ENCODE results near the gene PLXNA4. TPM values are rescaled to one million over a fixed set of nuclear protein-coding genes. Genes with fewer than 3 reads are reported as not detected.

PLXNA4 gene
- total RNA-seq, 4 donors from 2014 or later: 0.31 to 0.66 (median 0.43) TPM

DNA sequence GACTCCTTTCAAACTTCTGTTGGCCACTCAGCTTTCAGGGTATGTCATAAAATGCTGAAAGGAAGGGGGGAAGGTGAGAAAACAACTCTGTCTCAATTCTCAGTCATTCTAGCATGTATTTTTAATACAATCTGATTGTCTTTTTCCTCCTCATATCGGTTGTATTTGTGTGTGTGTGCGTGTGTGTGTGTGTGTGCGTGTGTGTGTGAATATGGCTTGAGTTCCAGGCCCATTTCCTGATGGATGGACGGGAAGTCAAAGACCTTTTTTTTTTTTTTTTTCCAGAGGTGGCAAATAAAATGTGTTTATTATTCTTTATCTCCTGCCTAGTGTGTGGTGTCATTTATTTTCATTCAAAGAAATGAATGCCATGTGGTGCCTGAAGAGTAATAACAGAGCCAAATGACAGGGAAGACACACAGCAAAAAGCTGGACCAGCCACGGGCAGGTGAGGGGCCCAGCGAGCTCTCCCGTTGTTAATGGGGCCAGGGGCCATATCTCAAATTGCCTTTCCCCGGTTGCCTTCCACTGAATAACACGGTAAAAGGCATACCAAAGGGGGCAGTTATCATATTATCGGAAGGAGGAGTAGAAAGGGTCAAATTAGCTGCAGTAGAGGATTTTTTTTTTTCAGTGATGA lies 3.1 kb upstream of the PLXNA4 start:
- no peak for ATAC-seq
- Histone ChIP-seq H3K27me3 (peaks cover 5 to 14% (median 5%) of the 10 kb centered on the region in 3 donors), H3K4me1 (peaks cover 7 to 25% of the 10 kb centered on the region in 2 donors), H3K4me3 (no peak overlapping the region), H3K27ac (no peak overlapping the region), H3K9me3 (no peaks in the 10 kb centered on the region), H3K36me3 (no peaks in the 10 kb centered on the region)
- no peak for DNase-seq
- intact Hi-C loops (cut with DNase I; ENCODE audit: low total_unique reads): loop anchor here (5.0 kb wide), 1 partner anchor 187 kb away; no protein-coding TSS in a partner anchor
- in situ Hi-C loops (cut with MboI; ENCODE audit: low sequenced_read_pairs in 4 of 4): loop anchor here (5.0 to 25.0 kb wide), 6 partner anchors 255 to 892 kb away; no protein-coding TSS in a partner anchor
- TF ChIP-seq, protein P1, sequence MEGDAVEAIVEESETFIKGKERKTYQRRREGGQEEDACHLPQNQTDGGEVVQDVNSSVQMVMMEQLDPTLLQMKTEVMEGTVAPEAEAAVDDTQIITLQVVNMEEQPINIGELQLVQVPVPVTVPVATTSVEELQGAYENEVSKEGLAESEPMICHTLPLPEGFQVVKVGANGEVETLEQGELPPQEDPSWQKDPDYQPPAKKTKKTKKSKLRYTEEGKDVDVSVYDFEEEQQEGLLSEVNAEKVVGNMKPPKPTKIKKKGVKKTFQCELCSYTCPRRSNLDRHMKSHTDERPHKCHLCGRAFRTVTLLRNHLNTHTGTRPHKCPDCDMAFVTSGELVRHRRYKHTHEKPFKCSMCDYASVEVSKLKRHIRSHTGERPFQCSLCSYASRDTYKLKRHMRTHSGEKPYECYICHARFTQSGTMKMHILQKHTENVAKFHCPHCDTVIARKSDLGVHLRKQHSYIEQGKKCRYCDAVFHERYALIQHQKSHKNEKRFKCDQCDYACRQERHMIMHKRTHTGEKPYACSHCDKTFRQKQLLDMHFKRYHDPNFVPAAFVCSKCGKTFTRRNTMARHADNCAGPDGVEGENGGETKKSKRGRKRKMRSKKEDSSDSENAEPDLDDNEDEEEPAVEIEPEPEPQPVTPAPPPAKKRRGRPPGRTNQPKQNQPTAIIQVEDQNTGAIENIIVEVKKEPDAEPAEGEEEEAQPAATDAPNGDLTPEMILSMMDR (IDR thresholded peaks at IDR 0.05 in 4 of 5, conservative IDR thresholded peaks at IDR 0.05 in 1 of 5): no peak
- TF ChIP-seq POLR2A (IDR thresholded peaks at IDR 0.05): no peak

- Histone ChIP-seq H3K27me3 (peaks cover 6 to 20% (median 10%) of the 10 kb centered on the region in 3 donors), H3K4me1 (peaks cover 7 to 25% of the 10 kb centered on the region in 2 donors), H3K4me3 (no peak overlapping the region), H3K9me3 (no peaks in the 10 kb centered on the region), H3K36me3 (no peaks in the 10 kb centered on the region), H3K27ac (no peak overlapping the region)
- ATAC-seq (no peak), DNase-seq (no peak)
- TF ChIP-seq, protein P1 (IDR thresholded peaks at IDR 0.05 in 4 of 5, conservative IDR thresholded peaks at IDR 0.05 in 1 of 5): no peak
- no peak for TF ChIP-seq POLR2A (IDR thresholded peaks at IDR 0.05)
- in situ Hi-C loops (cut with MboI; ENCODE audit: low sequenced_read_pairs in 4 of 4) (loop anchor here (5.0 to 25.0 kb wide), 6 partner anchors 254 to 892 kb away; no protein-coding TSS in a partner anchor), intact Hi-C loops (cut with DNase I; ENCODE audit: low total_unique reads) (loop anchor here (5.0 kb wide), 1 partner anchor 187 kb away; no protein-coding TSS in a partner anchor)
Observed at GRCh38 chr7:132578826-132579225, 2.6 kb upstream of the PLXNA4 start.

DNA sequence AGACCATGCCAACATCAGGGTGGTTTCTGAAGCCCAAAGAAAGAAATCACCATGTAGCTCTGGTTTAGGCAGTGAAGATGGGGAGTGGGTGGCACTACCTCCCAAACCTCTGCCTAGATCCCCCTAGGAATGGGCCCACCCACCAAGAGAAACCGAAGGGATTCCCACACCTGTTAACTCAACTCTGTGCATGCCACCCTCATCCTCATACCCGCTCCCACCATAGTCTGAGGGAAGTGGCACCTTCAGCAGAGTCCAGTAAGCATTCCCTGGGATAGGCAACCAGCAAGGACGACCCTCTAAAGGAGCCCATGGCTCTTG lies 1.7 kb upstream of the PLXNA4 start:
- TF ChIP-seq, protein P1 (IDR thresholded peaks at IDR 0.05 in 4 of 5, conservative IDR thresholded peaks at IDR 0.05 in 1 of 5): no peak
- no peak for TF ChIP-seq POLR2A (IDR thresholded peaks at IDR 0.05)
- peaks cover 14 to 26% (median 16%) of the 10 kb centered on the region in 3 donors for H3K27me3 ChIP-seq
- H3K9me3 ChIP-seq: no peaks in the 10 kb centered on the region
- no peak overlapping the region for H3K27ac ChIP-seq
- DNase-seq (no peak), ATAC-seq (no peak)
- no peaks in the 10 kb centered on the region for H3K36me3 ChIP-seq
- H3K4me1 ChIP-seq: peaks cover 7 to 25% of the 10 kb centered on the region in 2 donors
- no peak overlapping the region for H3K4me3 ChIP-seq
- intact Hi-C loops (cut with DNase I; ENCODE audit: low total_unique reads): loop anchor here (5.0 kb wide), 1 partner anchor 186 kb away; no protein-coding TSS in a partner anchor
- in situ Hi-C loops (cut with MboI; ENCODE audit: low sequenced_read_pairs in 4 of 4): loop anchor here (5.0 to 25.0 kb wide), 6 partner anchors 253 to 891 kb away; no protein-coding TSS in a partner anchor

GRCh38 chr7:132577206-132578049 lies 1.2 kb upstream of the PLXNA4 start:
- in situ Hi-C loops (cut with MboI; ENCODE audit: low sequenced_read_pairs in 4 of 4): loop anchor here (5.0 to 25.0 kb wide), 6 partner anchors 253 to 890 kb away; no protein-coding TSS in a partner anchor

More at GRCh38 chr7:132577206-132578049, 1.2 kb upstream of the PLXNA4 start:
- ATAC-seq (peak; percentile 26 to 49), DNase-seq (peak; percentile 18 to 23)
- Histone ChIP-seq H3K36me3 (no peaks in the 10 kb centered on the region), H3K4me1 (peaks cover 7 to 25% of the 10 kb centered on the region in 2 donors), H3K27ac (no peak overlapping the region), H3K4me3 (peak overlapping the region; percentile 48 to 60 (median 50)), H3K9me3 (no peaks in the 10 kb centered on the region), H3K27me3 (peaks cover 16 to 28% (median 16%) of the 10 kb centered on the region in 3 donors)
- intact Hi-C loops (cut with DNase I; ENCODE audit: low total_unique reads): loop anchor here (5.0 kb wide), 1 partner anchor 185 kb away; no protein-coding TSS in a partner anchor
- TF ChIP-seq, protein P1 (IDR thresholded peaks at IDR 0.05 in 4 of 5, conservative IDR thresholded peaks at IDR 0.05 in 1 of 5): no peak
- no peak for TF ChIP-seq POLR2A (IDR thresholded peaks at IDR 0.05)
